Fibroblast of lung (primary cell): Measurements from ENCODE around the gene SCN8A. TPM values are rescaled to one million over a fixed set of nuclear protein-coding genes. Genes with fewer than 3 reads are reported as not detected.

Experiments
- DNase-seq, 2 donors: peaks; one replicate each; pipeline versions ENCODE4 v3.0.0 to v3.0.0-alpha.2; 2010; ENCODE audit warnings: low read depth in 2 of 2
- H2AFZ ChIP-seq: 2 replicates; pipeline ENCODE4 v1.5.1; 2012; ENCODE audit warnings: low read length, control low read depth, inconsistent platforms
- H3K27ac ChIP-seq: 2 replicates; pipeline ENCODE4 v1.5.1; 2011; ENCODE audit warnings: low read length, control low read depth; ENCODE audit not compliant: insufficient read depth
- H3K27me3 ChIP-seq: 2 replicates; pipeline ENCODE4 v1.5.1; 2011; ENCODE audit warnings: mild to moderate bottlenecking, low read length; ENCODE audit not compliant: control insufficient read depth, insufficient read depth
- H3K36me3 ChIP-seq: 2 replicates; pipeline ENCODE4 v1.5.1; 2011; ENCODE audit warnings: low read length; ENCODE audit not compliant: control insufficient read depth, insufficient read depth
- H3K4me1 ChIP-seq: 2 replicates; pipeline ENCODE4 v1.5.1; 2011; ENCODE audit warnings: low read length; ENCODE audit not compliant: control insufficient read depth, insufficient read depth; ENCODE audit errors: extremely low read depth
- H3K4me2 ChIP-seq: 2 replicates; pipeline ENCODE4 v1.5.1; 2011; ENCODE audit warnings: low read length, control low read depth; ENCODE audit not compliant: insufficient read depth; ENCODE audit errors: extremely low read depth
- H3K4me3 ChIP-seq, 4 experiments: fragments of 200-600 bp in 1 of 4; sonication (generic) in 1 of 4; replicated peaks in 1 of 4; 2 replicates each; pipeline ENCODE4 v1.5.1; 2011 to 2016; ENCODE audit warnings: low read length in 4 of 4, low read depth in 3 of 4, mild to moderate bottlenecking in 3 of 4, control low read depth in 2 of 4, inconsistent platforms in 1 of 4, mixed read lengths in 1 of 4; ENCODE audit not compliant: insufficient read depth in 1 of 4; ENCODE audit errors: control extremely low read depth in 1 of 4
- H3K79me2 ChIP-seq: 2 replicates; pipeline ENCODE4 v1.5.1; 2012; ENCODE audit warnings: mild to moderate bottlenecking, low read length, inconsistent platforms; ENCODE audit not compliant: control insufficient read depth, insufficient read depth
- H3K9ac ChIP-seq: 2 replicates; pipeline ENCODE4 v1.5.1; 2011; ENCODE audit warnings: mild to moderate bottlenecking, low read length, control low read depth; ENCODE audit not compliant: insufficient read depth
- H3K9me3 ChIP-seq: 2 replicates; pipeline ENCODE4 v1.5.1; 2012; ENCODE audit warnings: low read depth, low read length; ENCODE audit not compliant: control insufficient read depth, insufficient read depth
- H4K20me1 ChIP-seq: 2 replicates; pipeline ENCODE4 v1.5.1; 2011; ENCODE audit warnings: low read length; ENCODE audit not compliant: control insufficient read depth, insufficient read depth; ENCODE audit errors: extremely low read depth
- CTCF ChIP-seq, 2 donors: IDR thresholded peaks in 1 of 2; conservative IDR thresholded peaks in 1 of 2; 1 replicate in 1 of 2; 2 replicates in 1 of 2; pipeline ENCODE4 v1.5.1; 2011 to 2012; ENCODE audit warnings: low read length in 2 of 2, control low read depth in 1 of 2, inconsistent platforms in 1 of 2, low read depth in 1 of 2, mild to moderate bottlenecking in 1 of 2
- EZH2 ChIP-seq: IDR thresholded peaks from 2 replicates; pipeline ENCODE4 v1.5.1; 2012; ENCODE audit warnings: low read length, control low read depth, mild to moderate bottlenecking; ENCODE audit errors: missing control alignments
- polyA plus RNA-seq, 2 donors: library from polyadenylated mRNA; depleted of rRNA in 1 of 2; stranded (reverse) in 1 of 2; unstranded in 1 of 2; fragments of >200 nt; gene quantifications; 2 replicates each; pipeline ENCODE4 v1.2.1, GENCODE V29; 2011 to 2012; ENCODE audit warnings: missing spikeins in 1 of 2
- total RNA-seq: library from RNA; depleted of rRNA; stranded (reverse); fragments of >200 nt; gene quantifications from 2 replicates; pipeline ENCODE4 v1.2.1, GENCODE V29; 2014

SCN8A gene
- total and polyA plus RNA-seq, 2 donors (not counting 1 experiment from before 2014, with no cell fraction given), result 12.8 to 27.2 TPM

- DNase-seq, result no peak
Measured at GRCh38 chr12:51746416-51746815, 155.4 kb downstream of the SCN8A start.

GRCh38 chr12:51748235-51748634 lies 157.2 kb downstream of the SCN8A start:
- Histone ChIP-seq H4K20me1 (no peaks in the 10 kb centered on the region), H3K36me3 (peaks cover under 1% of the 10 kb centered on the region)
- TF ChIP-seq CTCF (conservative IDR thresholded peaks at IDR 0.05 in 1 of 2, IDR thresholded peaks at IDR 0.05 in 1 of 2; ENCODE audit: low read depth in 1 of 2, low read length in 2 of 2) (no peak), EZH2 (no peak)

More at GRCh38 chr12:51746416-51746815, 155.4 kb downstream of the SCN8A start:
- Histone ChIP-seq H2AFZ (no peak overlapping the region), H3K4me1 (no peaks in the 10 kb centered on the region), H3K4me3 (no peak overlapping the region), H3K4me2 (no peak overlapping the region), H4K20me1 (no peaks in the 10 kb centered on the region), H3K79me2 (no peaks in the 10 kb centered on the region), H3K36me3 (no peaks in the 10 kb centered on the region), H3K27ac (no peak overlapping the region), H3K9ac (no peak overlapping the region), H3K9me3 (no peaks in the 10 kb centered on the region), H3K27me3 (no peaks in the 10 kb centered on the region)
- TF ChIP-seq EZH2 (no peak), CTCF (conservative IDR thresholded peaks at IDR 0.05 in 1 of 2, IDR thresholded peaks at IDR 0.05 in 1 of 2; ENCODE audit: low read depth in 1 of 2, low read length in 2 of 2) (no peak)

GRCh38 chr12:51749206-51749985 lies 158.4 kb downstream of the SCN8A start:
- no peak overlapping the region for H3K27ac ChIP-seq
- no peak overlapping the region for H2AFZ ChIP-seq
- H4K20me1 ChIP-seq, result no peaks in the 10 kb centered on the region
- no peak overlapping the region for H3K9ac ChIP-seq
- DNase-seq, result no peak
- no peaks in the 10 kb centered on the region for H3K27me3 ChIP-seq
- no peak for TF ChIP-seq EZH2
- no peak overlapping the region for H3K4me3 ChIP-seq
- H3K4me1 ChIP-seq, result no peaks in the 10 kb centered on the region
- H3K4me2 ChIP-seq, result no peak overlapping the region
- no peaks in the 10 kb centered on the region for H3K9me3 ChIP-seq
- peaks cover 2% of the 10 kb centered on the region for H3K36me3 ChIP-seq
- no peaks in the 10 kb centered on the region for H3K79me2 ChIP-seq

More at GRCh38 chr12:51748235-51748634, 157.2 kb downstream of the SCN8A start:
- Histone ChIP-seq H3K27me3 (no peaks in the 10 kb centered on the region), H3K27ac (no peak overlapping the region), H3K9me3 (no peaks in the 10 kb centered on the region), H3K4me2 (no peak overlapping the region), H2AFZ (no peak overlapping the region), H3K9ac (no peak overlapping the region), H3K4me3 (no peak overlapping the region), H3K79me2 (no peaks in the 10 kb centered on the region), H3K4me1 (no peaks in the 10 kb centered on the region)
- DNase-seq, result no peak
